HG03196 (cell line): ENCODE data around the gene ZNF143.
"Not testable (repeated sequence)": the region's sequence is repeated elsewhere in the genome, so short reads cannot be mapped to it uniquely, and the experiment has no call there.

Source experiments
- ATAC-seq: cut with Tn5 transposase; IDR thresholded peaks from one replicate; pipeline ENCODE4 v1.9.1; 2021; ENCODE audit not compliant: unreplicated experiment

Gene ZNF143

DNA sequence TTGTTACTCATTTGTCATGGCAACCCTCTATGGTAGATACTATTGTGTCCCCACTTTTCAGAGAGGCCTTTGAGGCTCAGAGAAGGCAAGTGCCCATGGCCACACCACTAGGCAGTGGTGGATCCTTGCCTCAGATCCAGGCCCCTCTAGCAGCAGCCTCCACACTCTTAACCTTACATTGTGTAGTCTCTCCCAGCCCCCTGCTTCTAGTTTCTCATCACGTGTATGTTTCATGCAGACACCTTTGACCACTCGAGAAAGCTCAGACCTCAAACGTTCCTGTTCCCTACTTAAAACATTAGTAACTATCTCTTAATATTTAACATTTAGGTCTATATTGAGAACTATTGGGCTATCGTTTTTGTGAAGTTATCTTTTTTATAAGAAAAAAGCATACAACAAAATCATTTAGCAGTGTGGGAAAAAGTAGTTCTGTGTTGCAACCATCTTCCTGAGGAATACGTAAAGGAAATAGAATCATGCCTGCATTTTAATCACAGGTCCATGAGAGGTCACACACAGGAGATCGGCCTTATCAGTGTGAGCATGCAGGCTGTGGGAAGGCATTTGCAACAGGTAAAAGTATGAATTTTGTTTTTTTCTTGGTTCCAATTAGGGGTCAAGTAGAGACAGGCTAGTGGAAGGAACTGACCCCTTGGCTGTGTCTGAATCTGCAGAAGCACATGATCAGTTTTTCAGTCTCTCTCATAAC, 35.1 kb downstream of the ZNF143 start:
- ATAC-seq: no peak

DNA sequence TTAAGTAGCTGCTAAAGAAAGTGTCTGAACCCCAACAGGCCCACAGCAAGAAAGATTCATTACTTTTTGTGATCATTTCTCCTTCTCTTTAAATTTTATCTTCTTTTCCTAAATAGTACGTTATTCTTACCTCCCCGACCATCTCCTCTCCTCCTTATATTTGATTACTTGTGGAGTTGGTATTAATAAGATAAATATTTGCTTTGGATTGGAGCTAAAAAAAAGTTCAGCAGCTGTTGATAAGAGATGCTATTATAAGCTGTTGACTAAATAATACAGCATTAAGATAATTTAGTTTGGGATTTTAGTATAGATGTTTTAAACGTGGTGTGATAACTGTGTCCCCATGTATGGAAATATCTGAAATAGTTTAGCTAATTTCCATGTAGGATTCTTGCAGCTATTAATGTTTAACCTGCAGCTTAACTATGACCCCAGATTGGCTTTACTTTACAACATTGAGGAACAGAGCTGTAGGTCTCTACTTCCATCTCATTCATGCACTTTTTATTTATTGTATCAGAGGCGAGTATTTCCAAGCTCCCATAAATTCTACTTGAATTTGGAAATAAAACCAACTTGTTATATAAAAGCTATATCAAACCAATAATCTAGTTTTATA, 37.8 kb downstream of the ZNF143 start:
- ATAC-seq: no peak

- ATAC-seq: no peak
Measured at GRCh38 chr11:9506489-9507276, 45.9 kb downstream of the ZNF143 start.

- no peak for ATAC-seq
Measured at GRCh38 chr11:9507277-9507580, 46.4 kb downstream of the ZNF143 start.

DNA sequence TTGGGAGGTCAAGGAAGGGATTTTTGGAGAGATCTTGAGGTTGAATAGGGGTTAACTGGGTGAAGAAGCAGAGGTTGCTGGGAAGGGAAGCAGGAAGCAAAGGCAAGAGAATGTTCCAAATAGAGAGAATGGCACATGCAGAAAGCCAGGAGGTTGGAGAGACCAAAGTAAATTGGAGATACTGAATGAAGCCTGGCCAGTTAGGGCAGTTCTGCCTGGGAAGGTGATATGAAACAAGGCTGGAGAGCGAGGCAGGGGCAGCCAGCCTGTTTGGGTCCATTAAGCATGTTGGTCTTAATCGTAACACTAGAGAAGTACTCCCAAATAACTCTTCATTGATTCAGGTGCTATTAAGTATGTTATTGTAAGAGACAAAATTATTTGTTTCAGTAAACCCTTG, 48.2 kb downstream of the ZNF143 start:
- ATAC-seq: no peak

GRCh38 chr11:9512370-9513019, 51.7 kb downstream of the ZNF143 start:
- no peak for ATAC-seq

GRCh38 chr11:9514576-9514975, 53.8 kb downstream of the ZNF143 start:
- not testable (repeated sequence) for ATAC-seq

GRCh38 chr11:9516113-9516512, 55.3 kb downstream of the ZNF143 start:
- no peak for ATAC-seq

GRCh38 chr11:9518835-9519410, 58.1 kb downstream of the ZNF143 start:
- no peak for ATAC-seq

DNA sequence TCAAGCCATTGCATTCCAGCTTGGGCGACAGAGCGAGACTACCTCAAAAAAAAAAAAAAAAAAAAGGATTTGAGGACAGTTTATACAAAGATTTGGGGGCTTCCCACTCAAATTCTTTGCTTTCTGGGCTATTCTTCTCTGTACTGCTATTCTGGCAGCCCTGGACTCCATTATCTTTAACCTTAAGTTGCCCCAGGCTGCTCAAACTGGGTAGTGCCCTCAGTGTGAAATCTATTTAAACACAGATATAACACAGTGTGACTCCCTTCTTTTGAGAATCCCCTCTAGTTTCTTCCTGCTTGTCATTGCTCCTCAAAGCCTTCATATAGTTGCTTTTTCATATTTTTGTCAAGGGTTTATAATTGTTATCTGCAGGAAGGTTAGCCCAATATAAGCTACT, 63.2 kb downstream of the ZNF143 start:
- ATAC-seq: no peak

- ATAC-seq: no peak
Measured at GRCh38 chr11:9525116-9525515, 64.3 kb downstream of the ZNF143 start.

DNA sequence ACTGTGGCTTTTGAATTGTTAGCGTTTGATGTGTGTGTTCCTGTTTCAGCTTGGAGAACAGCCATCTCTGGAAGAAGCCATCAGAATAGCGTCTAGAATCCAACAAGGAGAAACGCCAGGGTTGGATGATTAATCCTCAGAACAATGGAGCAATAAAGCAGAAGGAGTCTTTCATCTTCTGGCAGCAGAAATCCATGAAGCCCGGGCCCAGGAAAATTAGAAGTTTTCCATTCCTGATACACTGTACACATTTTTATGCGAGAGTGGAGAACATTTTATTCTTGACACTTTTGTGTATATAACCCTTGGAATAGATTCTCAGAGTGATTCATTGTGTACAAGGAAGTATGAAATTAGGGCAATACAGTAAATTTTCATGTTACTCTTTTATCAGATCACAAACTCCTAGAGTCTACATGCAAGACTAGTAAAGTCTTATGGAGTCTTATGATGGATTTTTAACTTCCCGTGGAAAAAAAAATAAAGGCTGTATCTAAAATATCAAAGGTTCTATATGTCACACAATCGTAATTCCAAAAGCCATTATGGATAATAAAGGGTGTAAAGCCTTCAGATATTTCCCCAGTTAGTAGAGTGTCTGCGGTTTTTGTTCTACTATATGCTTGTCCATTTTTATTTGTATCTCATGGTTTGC, 66.8 kb downstream of the ZNF143 start:
- no peak for ATAC-seq

GRCh38 chr11:9528136-9528501, 67.3 kb downstream of the ZNF143 start:
- ATAC-seq: no peak

GRCh38 chr11:9528573-9529333, 67.9 kb downstream of the ZNF143 start:
- no peak for ATAC-seq

DNA sequence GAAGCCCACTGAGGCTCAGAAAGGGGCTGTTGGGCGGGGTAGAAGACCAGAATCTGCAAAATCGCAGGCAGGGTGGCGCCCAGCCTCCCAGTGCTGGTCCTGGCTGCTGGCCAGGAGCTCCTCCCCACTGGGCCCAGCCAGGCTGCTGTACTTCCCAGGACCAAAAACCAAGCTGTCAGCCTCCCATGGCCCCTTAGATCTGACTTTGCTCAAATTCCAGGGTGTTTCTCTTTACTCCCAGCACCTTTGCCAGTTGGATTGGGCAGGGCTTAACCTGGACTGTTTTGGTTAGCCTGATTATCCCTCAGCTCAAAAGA, 68.5 kb downstream of the ZNF143 start:
- no peak for ATAC-seq

DNA sequence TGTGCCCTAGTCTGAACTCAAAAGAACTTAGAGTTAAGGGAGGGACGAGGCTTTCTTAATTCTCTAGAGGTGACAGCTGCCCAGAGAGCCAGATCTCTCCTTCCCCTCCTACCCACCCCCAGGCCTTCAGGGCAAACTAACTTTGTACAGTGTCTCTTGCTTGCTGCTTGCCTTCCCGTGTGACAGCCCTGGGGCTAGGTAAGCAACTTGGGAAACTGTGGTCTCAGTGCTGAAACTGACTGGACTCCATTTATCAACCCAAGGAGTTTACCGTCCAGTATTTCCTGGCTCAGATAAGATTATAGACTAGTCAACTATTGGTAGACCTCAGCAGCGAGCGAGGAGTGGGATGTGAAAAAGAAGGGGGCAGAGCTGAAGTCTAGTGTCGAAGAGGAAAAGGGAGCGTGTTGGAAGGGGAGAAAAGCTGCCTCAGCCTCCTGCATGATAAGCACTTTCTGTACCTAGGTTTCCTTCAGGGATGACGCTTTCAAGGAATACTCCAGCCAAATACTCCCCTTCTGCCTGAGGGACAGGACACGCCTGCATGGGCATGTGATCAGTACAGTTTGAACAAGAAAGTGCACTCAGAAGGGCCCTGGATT, 69.3 kb downstream of the ZNF143 start:
- no peak for ATAC-seq

DNA sequence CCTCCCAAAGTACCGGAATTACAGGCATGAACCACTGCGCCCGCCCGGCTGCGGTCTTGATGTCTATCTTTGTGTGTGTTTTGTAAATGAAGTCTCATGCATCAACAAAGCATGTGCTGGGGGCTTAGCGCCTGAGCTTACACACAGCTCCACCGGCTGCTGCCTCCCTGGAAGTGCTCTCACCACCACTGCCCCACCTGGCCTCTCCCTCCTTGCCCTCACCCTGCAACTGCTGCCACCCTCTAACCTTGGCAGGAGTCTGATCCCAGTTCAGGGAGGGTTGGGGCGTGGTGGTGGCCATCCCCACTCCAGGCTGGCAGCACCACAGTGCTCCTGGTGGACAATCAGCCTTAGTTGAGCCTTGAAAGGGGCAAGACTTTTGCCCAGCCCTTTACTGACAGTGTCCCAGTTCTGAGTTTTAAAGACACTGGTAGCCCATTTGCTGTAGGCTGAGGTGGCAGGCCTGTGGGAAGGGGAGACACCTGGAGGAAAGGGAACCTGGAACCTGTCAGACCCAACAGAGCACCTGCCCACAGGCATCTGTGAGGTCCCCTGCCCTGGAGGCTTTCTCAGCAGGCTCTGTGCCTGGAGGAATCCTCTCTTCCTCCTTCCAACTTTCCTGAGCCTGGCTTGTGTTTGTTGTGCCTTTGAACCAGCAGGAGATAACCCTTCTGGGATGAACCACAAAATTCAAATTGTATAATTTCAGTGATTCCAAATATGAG, 70.3 kb downstream of the ZNF143 start:
- no peak for ATAC-seq

DNA sequence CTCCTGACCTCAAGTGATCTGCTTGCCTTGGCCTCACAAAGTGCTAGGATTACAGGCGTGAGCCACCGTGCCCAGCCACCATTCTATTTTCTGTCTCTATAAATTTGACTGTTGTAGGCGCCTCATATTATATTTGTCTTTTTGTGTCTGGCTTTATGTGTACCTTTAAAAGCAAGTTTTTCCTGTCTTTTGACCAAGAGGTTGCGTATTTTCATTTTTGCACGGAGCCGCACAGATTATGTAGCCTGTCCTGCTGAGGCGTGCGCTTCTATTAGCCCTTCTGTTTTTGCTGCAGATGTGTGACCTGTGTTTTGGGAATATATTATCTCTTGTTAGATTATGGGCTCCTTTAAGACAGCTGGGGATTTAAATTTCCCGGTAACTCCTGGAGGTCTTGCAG, 72.2 kb downstream of the ZNF143 start:
- no peak for ATAC-seq

GRCh38 chr11:9533736-9534473, 73.1 kb downstream of the ZNF143 start:
- ATAC-seq: no peak
